ENCODE measurements around the gene PPARG. TPM values are rescaled to one million over a fixed set of nuclear protein-coding genes. Genes with fewer than 3 reads are reported as not detected.

Gene PPARG
- polyA plus RNA-seq, 1 donor (not counting 4 experiments of a cell fraction or from before 2014, with no cell fraction given): 3.1 TPM

GRCh38 chr3:12473511-12473910, 184.6 kb downstream of the PPARG start:
- H3K9me1 ChIP-seq (ENCODE audit: control insufficient read depth, extremely low read depth, insufficient read depth, low read length): no peaks in the 10 kb centered on the region
- FAIRE-seq (no peak), DNase-seq (ENCODE audit: low read depth, low spot score) (no peak)
- TF ChIP-seq EZH2 (IDR thresholded peaks at IDR 0.05; ENCODE audit: low read length): no peak
- TF ChIP-seq CTCF (optimal IDR thresholded peaks at IDR 0.05 in 1 of 3, IDR thresholded peaks at IDR 0.05 in 1 of 3, conservative IDR thresholded peaks at IDR 0.05 in 1 of 3; ENCODE audit: extremely low read depth in 1 of 3, insufficient read depth in 2 of 3, low read length in 3 of 3): no peak
- H3K4me3 ChIP-seq (ENCODE audit: control insufficient read depth in 2 of 3, extremely low read depth in 1 of 3, insufficient read depth in 2 of 3, low read depth in 1 of 3, low read length in 3 of 3): no peak overlapping the region
- H2AFZ ChIP-seq (ENCODE audit: control insufficient read depth, low read length): no peak overlapping the region
- no peaks in the 10 kb centered on the region for H3K79me2 ChIP-seq (ENCODE audit: control insufficient read depth, insufficient read depth, low read length)
- no peak overlapping the region for H3K27ac ChIP-seq (ENCODE audit: control insufficient read depth, insufficient read depth, low read length)
- H3K4me2 ChIP-seq (ENCODE audit: control insufficient read depth, extremely low read depth, insufficient read depth, low read depth, low read length): no peak overlapping the region
- H3K36me3 ChIP-seq (ENCODE audit: control insufficient read depth in 2 of 2, extremely low read depth in 1 of 2, insufficient read depth in 2 of 2, low read length in 2 of 2): no peaks in the 10 kb centered on the region
- no peaks in the 10 kb centered on the region for H3K27me3 ChIP-seq (ENCODE audit: control insufficient read depth, extremely low read depth, insufficient read depth, low read length)
- dilution Hi-C loops (cut with MboI; ENCODE audit: extremely low pct_ligation_motif_present, low sequenced_read_pairs): no loop called here
- no peak overlapping the region for H3K9ac ChIP-seq (ENCODE audit: control insufficient read depth, extremely low read depth, insufficient read depth, low read length)
- no peaks in the 10 kb centered on the region for H3K9me3 ChIP-seq (ENCODE audit: control insufficient read depth, low read depth, low read length)
- H4K20me1 ChIP-seq (ENCODE audit: control insufficient read depth, extremely low read depth, insufficient read depth, low read length): no peaks in the 10 kb centered on the region
- H3K4me1 ChIP-seq (ENCODE audit: control insufficient read depth, extremely low read depth, insufficient read depth, low read length): peaks cover 5% of the 10 kb centered on the region

DNA sequence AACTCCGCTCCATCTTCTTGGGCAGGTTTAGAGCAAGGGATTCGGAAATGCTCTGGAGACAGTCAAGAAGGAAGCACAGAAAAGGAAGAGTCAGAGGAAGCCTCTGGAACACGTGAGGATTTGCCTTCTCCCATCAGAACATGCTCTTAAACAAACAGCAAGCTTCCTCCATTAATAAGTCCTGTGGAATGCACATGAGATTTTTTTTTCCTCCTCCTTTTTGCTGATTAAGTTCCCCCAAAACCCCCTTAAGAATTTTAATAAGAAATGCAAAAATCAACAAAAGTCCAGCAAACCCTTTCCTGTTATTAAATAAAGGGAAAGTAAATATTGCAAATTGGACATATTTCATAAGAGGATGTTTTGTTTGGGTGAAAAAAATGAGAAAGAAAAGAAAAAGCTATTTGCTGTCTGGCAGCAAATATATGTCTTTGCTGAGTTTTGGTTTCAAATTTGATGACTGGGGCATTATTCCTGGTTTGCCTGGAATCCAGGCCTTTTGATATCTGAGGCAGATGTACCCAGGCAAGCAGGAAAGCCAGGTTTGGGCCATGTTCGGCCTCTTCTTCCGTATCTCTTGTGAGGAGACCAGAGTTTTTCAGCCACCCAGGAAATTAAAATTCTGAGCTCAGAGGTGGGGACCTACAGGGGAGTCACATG, 187.5 kb downstream of the PPARG start:
- DNase-seq (ENCODE audit: low read depth, low spot score) (no peak), FAIRE-seq (no peak)
- no peaks in the 10 kb centered on the region for H3K9me1 ChIP-seq (ENCODE audit: control insufficient read depth, extremely low read depth, insufficient read depth, low read length)
- H3K4me1 ChIP-seq (ENCODE audit: control insufficient read depth, extremely low read depth, insufficient read depth, low read length): no peaks in the 10 kb centered on the region
- no peak overlapping the region for H3K9ac ChIP-seq (ENCODE audit: control insufficient read depth, extremely low read depth, insufficient read depth, low read length)
- H3K27me3 ChIP-seq (ENCODE audit: control insufficient read depth, extremely low read depth, insufficient read depth, low read length): no peaks in the 10 kb centered on the region
- no peaks in the 10 kb centered on the region for H3K79me2 ChIP-seq (ENCODE audit: control insufficient read depth, insufficient read depth, low read length)
- no peak overlapping the region for H3K27ac ChIP-seq (ENCODE audit: control insufficient read depth, insufficient read depth, low read length)
- no peak overlapping the region for H3K4me2 ChIP-seq (ENCODE audit: control insufficient read depth, extremely low read depth, insufficient read depth, low read depth, low read length)
- TF ChIP-seq EZH2 (IDR thresholded peaks at IDR 0.05; ENCODE audit: low read length): no peak
- no peak for TF ChIP-seq CTCF (optimal IDR thresholded peaks at IDR 0.05 in 1 of 3, IDR thresholded peaks at IDR 0.05 in 1 of 3, conservative IDR thresholded peaks at IDR 0.05 in 1 of 3; ENCODE audit: extremely low read depth in 1 of 3, insufficient read depth in 2 of 3, low read length in 3 of 3)
- H4K20me1 ChIP-seq (ENCODE audit: control insufficient read depth, extremely low read depth, insufficient read depth, low read length): no peaks in the 10 kb centered on the region
- dilution Hi-C loops (cut with MboI; ENCODE audit: extremely low pct_ligation_motif_present, low sequenced_read_pairs): no loop called here
- H3K9me3 ChIP-seq (ENCODE audit: control insufficient read depth, low read depth, low read length): no peaks in the 10 kb centered on the region
- no peak overlapping the region for H3K4me3 ChIP-seq (ENCODE audit: control insufficient read depth in 2 of 3, extremely low read depth in 1 of 3, insufficient read depth in 2 of 3, low read depth in 1 of 3, low read length in 3 of 3)
- no peak overlapping the region for H2AFZ ChIP-seq (ENCODE audit: control insufficient read depth, low read length)
- H3K36me3 ChIP-seq (ENCODE audit: control insufficient read depth in 2 of 2, extremely low read depth in 1 of 2, insufficient read depth in 2 of 2, low read length in 2 of 2): no peaks in the 10 kb centered on the region
